ENCODE data around the gene GLB1L2.

DNA sequence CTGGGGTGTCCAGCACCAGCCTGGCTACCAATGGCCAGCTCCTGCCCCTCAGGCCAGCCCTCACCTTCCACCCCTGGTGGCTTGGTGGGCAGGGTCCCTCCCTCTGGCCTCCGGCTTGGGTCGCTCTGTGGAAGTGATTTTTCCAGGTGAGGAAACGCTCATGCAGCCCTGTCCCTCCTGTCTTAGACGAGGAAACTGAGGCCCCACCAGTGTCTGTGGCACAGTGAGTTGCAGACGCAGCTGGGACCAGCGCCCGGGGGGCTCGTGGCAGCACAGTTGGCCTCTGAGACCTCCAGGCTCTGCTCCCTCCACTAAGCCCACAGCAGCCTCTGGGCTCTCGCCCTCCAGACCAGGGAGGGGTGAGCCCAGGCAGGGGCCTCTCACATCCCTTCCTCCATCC lies 74.1 kb downstream of the GLB1L2 start:
- TF ChIP-seq POLR2A (IDR thresholded peaks at IDR 0.05) = no peak
- no peak for TF ChIP-seq CTCF (IDR thresholded peaks at IDR 0.05)

All from thyroid gland (tissue), 4 donors.